Measurements from ENCODE around the gene HIP1R. TPM values are rescaled to one million over a fixed set of nuclear protein-coding genes. Genes with fewer than 3 reads are reported as not detected.
A peak's percentile ranks its signal among the peaks of the same experiment; 100 is the strongest.

HIP1R gene
- total RNA-seq, 1 donor from 2014 or later: 28.2 TPM

DNA sequence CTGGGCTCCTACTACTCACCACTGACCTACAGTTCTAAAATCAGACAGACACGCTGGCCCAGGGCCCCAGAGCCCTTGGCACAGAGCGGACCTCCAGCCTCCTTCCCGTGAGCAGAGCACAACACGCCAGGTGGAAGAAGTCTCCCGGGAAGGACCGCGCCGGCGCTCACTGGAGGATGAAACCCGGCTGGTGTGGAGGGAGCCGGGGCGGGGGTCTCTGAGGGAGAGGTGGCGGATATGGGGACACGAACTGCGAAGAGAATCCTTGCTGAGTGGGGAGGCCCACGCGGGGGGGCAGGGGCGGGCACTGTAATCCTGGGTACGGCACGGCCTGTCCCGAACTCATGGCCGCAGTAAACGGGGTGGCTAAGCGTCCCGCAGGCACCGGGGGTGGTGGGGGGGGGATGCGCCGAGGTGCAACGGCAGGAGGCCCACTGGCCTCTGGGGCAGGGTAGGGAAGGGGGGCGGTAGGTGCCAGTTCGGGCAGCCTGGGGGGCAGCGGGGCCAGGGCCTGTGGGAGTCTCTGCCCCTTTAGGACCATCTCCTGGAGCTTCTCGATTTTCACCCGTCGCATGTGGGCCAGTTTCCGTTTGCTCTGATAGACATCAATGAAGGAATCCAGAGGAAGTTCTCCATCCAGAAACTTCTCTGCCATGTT, 31.8 kb downstream of the HIP1R start:
- TF ChIP-seq, protein P1, sequence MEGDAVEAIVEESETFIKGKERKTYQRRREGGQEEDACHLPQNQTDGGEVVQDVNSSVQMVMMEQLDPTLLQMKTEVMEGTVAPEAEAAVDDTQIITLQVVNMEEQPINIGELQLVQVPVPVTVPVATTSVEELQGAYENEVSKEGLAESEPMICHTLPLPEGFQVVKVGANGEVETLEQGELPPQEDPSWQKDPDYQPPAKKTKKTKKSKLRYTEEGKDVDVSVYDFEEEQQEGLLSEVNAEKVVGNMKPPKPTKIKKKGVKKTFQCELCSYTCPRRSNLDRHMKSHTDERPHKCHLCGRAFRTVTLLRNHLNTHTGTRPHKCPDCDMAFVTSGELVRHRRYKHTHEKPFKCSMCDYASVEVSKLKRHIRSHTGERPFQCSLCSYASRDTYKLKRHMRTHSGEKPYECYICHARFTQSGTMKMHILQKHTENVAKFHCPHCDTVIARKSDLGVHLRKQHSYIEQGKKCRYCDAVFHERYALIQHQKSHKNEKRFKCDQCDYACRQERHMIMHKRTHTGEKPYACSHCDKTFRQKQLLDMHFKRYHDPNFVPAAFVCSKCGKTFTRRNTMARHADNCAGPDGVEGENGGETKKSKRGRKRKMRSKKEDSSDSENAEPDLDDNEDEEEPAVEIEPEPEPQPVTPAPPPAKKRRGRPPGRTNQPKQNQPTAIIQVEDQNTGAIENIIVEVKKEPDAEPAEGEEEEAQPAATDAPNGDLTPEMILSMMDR (IDR thresholded peaks at IDR 0.05): no peak
- peaks cover 64% of the 10 kb centered on the region for H3K4me1 ChIP-seq
- intact Hi-C loops (cut with DNase I): no loop called here
- peaks cover 77% of the 10 kb centered on the region for H3K36me3 ChIP-seq
- H3K27ac ChIP-seq: peak overlapping the region; percentile 46
- H3K4me3 ChIP-seq: no peak overlapping the region
- H3K27me3 ChIP-seq (ENCODE audit: low read depth): no peaks in the 10 kb centered on the region
- ATAC-seq (no peak), DNase-seq (no peak)
- H3K9me3 ChIP-seq: no peaks in the 10 kb centered on the region

DNA sequence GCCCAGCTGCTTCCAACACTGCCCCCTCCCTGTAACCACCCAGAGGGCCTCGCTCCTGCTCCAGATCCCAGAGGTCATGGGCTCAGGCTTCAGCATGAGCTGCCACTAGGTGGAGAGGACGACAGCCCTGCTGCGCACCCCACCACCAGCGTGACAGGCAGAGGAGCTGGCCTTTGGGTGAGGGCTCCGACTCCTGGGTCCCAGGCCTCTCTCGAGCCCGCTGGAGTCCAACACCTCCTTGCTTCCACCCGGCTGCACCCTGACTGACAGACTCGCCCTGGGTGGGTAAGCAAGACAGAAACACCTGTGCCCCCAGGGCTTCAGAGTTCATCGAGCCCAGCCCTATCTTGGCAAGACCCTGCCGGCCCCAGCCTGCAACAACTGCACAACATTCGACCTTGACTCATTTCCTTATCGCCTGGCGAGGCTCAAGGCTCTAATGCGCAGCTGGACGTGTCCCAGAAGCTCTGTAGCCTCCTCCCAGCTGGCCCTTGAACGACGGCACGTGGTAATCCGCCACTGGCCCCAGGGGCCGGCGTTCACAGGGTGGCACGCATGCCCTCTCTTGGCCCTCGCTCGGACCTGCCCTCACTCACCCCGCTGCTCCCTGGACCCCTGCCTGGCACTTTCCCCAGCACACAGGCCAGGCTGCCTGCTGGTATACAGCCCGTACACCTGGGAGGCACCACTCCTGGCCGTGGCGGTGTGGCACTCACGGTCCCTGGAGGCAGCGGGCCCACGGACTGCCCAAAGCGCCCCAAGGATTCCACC, 32.6 kb downstream of the HIP1R start:
- intact Hi-C loops (cut with DNase I): no loop called here

DNA sequence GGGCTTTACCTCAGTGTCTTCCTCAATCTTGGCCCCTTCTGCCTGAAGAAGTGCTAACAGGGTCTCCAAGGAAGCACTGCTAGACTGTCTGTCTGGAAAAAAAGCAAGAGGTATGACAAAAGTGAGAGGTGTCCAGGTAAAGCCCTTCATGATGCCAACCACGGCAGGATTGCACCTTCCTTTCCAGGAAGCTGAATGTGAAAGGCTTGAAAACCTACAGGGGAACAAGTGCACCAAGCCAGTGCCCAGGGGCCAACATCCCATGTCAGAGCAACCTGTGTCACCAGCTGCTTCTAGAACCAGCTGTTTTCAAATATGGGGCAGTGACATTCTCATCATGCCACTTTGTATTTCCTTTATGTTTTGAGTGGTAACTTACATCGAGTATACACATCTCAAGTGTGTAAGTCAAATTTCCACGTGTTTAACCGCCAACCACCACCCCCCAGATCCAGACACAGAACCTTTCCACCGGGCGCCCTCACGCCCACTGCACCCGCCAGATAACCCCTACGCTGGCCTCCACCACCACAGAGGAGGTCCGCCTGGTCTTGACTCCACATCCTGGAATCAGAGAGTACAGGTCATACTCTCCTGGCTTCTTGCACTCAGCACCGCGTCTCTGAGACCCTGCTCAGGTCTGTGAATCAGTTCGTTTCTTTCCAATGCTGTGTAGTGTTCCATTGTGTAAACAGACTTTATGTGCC, 33.4 kb downstream of the HIP1R start:
- intact Hi-C loops (cut with DNase I): no loop called here

More for the DNA sequence above, 32.6 kb downstream of the HIP1R start:
- Histone ChIP-seq H3K9me3 (no peaks in the 10 kb centered on the region), H3K4me1 (peaks cover 66% of the 10 kb centered on the region), H3K27ac (peak overlapping the region; percentile 46), H3K27me3 (ENCODE audit: low read depth) (no peaks in the 10 kb centered on the region), H3K4me3 (no peak overlapping the region), H3K36me3 (peaks cover 77% of the 10 kb centered on the region)
- DNase-seq (peak; percentile 52), ATAC-seq (no peak)
- TF ChIP-seq, protein P1 (IDR thresholded peaks at IDR 0.05): peak; percentile 37

DNA sequence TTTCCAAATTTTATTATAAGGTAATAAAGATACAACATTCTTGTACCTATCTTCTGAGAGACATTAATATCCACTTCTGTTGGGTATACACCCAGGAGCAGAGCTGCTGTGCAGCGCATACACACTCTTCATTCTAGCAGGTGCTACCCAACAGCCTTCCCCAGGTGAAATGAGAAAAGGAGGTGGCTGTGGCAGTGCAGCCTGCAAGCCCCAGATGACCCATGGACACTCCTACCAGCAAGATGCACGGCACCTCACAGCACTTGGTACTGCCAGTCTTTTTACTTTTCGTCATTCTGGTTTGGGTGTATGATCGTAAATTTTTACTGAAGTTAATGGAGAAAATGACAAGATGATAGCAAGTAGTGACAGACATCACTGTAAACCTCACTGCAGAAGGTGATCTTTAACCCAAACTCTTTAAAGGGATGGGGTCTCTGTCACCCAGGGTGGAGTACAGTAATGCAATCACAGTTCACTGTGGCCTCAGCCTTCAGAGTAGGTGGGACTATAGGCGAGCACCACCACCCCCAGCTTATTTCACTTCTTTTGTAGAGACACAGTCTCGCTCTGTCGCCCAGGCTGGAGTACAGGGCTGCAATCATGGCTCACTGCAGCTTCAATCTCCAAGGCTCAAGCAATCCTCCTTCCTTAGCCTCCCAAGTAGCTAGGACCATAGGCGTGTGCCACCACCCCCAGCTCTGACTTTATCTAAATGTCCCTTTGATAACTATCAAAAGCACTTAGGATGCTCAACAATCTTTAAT, 34.1 kb downstream of the HIP1R start:
- intact Hi-C loops (cut with DNase I): no loop called here
- no peaks in the 10 kb centered on the region for H3K9me3 ChIP-seq
- ATAC-seq: no peak
- TF ChIP-seq, protein P1 (IDR thresholded peaks at IDR 0.05): no peak
- H3K36me3 ChIP-seq: peaks cover 65% of the 10 kb centered on the region
- DNase-seq: no peak
- H3K4me1 ChIP-seq: peaks cover 72% of the 10 kb centered on the region
- H3K27me3 ChIP-seq (ENCODE audit: low read depth): no peaks in the 10 kb centered on the region
- no peak overlapping the region for H3K4me3 ChIP-seq
- no peak overlapping the region for H3K27ac ChIP-seq

More for the DNA sequence above, 33.4 kb downstream of the HIP1R start:
- no peaks in the 10 kb centered on the region for H3K9me3 ChIP-seq
- DNase-seq (no peak), ATAC-seq (no peak)
- no peaks in the 10 kb centered on the region for H3K27me3 ChIP-seq (ENCODE audit: low read depth)
- no peak overlapping the region for H3K4me3 ChIP-seq
- peaks cover 70% of the 10 kb centered on the region for H3K36me3 ChIP-seq
- TF ChIP-seq, protein P1 (IDR thresholded peaks at IDR 0.05): no peak
- peak overlapping the region; percentile 46 for H3K27ac ChIP-seq
- peaks cover 66% of the 10 kb centered on the region for H3K4me1 ChIP-seq

Measured in lower lobe of right lung (tissue), 2 donors.